ENCODE data around the gene NOX3.
"Not testable (repeated sequence)": the region's sequence is repeated elsewhere in the genome, so short reads cannot be mapped to it uniquely, and the experiment has no call there.

NOX3 gene

DNA sequence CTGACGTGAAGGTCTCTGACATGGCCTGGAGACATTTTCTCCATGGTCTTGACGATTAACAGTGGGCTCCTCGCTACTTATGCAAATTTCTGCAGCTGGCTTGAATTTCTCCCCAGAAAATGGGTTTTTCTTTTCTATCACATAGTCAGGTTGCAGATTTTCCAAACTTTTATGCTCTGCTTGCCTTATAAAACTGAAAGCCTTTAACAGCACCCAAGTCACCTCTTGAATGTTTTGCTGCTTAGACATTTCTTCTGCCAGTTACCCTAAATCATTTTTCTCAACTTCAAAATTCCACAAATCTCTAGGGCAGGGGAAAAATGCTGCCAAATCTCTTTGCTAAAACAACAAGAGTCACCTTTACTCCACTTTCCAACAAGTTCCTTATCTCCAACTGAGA lies 12.9 kb upstream of the NOX3 start:
- not testable (repeated sequence) for DNase-seq (ENCODE audit: low read depth in 1 of 2, low spot score in 1 of 2)

DNA sequence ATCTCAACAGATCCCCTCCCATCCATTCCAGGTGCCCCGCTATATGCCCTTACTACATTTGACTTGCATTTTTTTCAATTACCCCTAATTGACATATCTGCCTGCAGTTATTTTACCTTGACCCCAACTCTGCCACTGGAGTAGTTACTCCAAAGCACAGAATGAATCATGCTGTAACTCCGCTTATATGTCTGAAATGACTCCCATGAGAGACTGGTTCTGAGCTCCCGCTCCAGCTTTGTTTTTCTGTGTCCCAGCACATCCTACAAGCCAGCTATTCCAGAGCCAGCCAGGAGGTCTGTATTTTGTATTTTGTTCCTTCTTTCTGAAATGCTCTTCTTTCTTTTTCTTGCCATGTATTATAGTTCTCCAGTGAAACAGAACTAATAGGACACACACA lies 10.9 kb upstream of the NOX3 start:
- DNase-seq (ENCODE audit: low read depth in 1 of 2, low spot score in 1 of 2) = no peak

DNA sequence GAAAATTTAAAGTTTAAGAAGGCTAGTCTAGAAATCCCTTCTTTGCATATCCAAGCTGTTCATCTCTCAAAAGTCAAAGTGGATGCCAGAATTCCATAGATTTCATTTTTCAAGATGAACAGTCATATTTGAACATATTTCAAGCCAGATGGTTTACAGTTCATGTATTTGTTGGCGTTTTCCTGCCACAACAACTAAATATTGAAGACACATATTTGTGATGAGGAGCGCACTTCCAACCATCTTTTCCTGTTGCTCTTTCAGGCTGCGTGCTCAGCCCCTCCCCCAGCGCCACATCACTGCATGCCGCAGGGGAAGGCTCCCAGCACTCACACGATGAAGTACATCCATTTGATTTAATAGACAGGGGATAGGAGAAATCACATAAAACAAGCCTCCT lies 5.9 kb upstream of the NOX3 start:
- no peak for DNase-seq (ENCODE audit: low read depth in 1 of 2, low spot score in 1 of 2)

DNA sequence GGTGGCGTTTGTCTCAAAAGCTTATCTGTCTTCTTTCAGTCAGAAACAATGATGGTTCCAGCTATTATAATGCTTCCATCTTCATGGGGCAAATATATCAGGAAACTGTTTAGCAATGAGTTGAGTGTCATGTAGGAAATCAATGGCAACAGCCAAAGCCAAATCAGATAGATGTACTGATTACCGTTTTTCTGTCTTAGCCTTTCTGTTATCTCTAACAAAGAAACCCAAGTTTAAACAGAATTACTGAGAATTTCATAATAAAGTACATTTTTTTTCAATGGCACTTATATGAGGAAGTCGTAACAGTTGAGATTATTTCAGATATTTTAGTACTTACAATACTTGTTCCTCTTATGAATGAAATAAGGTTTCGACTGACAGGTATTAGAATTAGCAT lies 1.2 kb downstream of the NOX3 start:
- no peak for DNase-seq (ENCODE audit: low read depth in 1 of 2, low spot score in 1 of 2)

DNA sequence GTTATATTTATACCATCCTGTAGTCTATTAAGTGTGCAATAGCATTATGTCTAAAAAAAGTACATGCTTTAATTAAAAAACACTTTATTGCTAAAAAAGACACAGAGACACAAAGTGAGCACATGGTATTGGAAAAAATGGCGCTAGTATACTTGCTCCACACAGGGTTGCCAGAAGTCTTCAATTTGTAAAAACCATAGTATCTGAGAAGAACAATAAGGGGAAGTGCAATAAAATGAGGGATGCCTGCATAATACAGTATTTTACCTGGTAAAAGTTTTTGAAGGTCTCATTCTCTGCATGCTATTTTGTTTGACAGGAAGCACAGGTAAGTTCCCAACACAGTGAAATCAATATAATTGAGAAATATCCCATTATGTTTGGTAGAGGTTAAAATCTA lies 1.6 kb downstream of the NOX3 start:
- DNase-seq (ENCODE audit: low read depth in 1 of 2, low spot score in 1 of 2) = no peak

DNA sequence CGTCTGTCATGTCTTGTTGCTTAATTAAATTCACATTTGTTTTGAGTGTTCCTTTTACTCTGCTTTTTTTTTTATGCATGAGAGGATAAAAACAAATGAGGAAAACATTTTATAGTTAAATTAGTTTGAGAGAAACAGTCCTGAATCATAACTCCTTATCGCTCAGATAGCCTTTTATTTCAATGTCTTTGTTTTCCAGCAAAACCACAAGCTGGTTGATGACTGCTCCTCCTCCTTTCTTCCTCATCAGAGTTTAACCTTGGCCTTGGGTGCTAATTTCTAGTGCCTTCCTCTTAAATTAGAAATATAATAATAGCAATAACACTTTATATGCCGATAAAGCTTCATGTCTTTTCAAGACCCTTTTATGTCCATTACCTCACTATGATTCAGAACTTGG lies 3.1 kb downstream of the NOX3 start:
- DNase-seq (ENCODE audit: low read depth in 1 of 2, low spot score in 1 of 2) = no peak

DNA sequence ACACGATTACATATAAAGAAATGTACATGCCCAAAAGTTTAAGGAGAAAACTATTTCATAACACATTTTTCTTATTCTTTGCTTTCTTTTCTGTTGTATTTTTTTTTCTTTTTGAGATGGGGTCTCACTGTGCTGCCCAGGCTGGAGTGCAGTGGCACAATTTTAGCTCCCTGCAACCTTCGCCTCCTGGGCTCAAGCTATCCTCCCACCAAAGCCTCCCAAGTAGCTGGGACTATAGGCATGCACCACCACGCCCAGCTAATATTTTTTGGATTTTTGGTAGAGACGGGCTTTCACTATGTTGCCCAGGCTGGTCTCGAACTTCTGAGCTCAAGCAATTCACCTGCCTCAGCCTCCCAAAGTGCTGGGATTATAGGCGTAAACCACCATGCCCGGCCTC lies 4.1 kb downstream of the NOX3 start:
- DNase-seq (ENCODE audit: low read depth in 1 of 2, low spot score in 1 of 2) = not testable (repeated sequence)

DNA sequence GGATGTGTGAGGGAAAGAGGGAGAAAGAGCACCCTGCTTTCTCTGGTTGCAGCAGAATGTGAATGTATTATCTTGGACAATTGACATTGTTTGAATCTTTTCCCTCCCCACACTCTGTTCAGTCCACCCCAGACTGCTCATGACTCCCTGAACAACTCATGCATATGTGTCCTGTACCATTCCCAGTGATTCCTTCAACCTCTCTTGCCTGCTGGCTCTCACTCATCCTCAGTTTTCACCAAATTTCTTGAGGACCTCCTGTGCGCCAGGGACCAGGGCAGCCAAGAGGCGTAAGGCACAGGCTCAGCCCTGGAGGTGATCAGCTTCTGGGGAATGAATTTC lies 5.4 kb downstream of the NOX3 start:
- no peak for DNase-seq (ENCODE audit: low read depth in 1 of 2, low spot score in 1 of 2)

DNA sequence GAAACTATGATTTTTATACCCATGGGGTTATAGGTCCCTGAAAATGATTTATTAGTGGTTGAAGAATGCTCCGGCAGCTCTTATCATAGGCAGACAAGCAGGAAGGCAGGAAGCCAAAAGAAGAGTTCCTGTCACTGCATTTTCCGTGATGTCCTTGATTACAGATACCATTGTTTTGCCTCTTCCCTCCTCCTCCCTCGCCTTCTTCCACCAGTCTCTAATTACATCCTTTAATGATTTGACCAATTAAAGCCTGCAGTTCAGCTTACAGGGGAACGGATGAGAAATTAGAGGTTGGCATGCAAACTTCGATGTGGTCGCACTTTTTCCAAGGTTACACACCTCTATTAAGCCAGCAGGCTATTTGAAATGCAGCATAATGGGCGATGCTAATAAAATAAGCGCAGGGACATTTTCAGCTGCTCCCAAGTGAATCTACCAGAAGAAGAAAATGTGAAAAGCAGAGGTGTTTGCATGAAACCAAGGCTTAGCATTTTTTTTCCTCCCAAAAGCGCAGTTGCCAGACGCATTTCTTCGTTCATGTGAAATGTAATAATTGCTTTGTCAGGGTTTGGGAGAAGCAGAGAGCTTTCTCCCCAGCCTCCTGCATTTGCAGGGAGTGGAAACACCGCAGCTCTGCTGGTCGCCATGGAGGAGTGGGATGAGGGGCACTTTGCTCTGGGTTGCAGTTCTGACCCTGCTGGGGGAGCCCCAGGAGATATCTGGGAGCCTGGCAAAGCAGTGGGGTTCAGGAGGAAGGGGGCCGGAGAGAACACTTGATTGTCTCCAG lies 6.0 kb downstream of the NOX3 start:
- DNase-seq (ENCODE audit: low read depth in 1 of 2, low spot score in 1 of 2) = no peak

DNA sequence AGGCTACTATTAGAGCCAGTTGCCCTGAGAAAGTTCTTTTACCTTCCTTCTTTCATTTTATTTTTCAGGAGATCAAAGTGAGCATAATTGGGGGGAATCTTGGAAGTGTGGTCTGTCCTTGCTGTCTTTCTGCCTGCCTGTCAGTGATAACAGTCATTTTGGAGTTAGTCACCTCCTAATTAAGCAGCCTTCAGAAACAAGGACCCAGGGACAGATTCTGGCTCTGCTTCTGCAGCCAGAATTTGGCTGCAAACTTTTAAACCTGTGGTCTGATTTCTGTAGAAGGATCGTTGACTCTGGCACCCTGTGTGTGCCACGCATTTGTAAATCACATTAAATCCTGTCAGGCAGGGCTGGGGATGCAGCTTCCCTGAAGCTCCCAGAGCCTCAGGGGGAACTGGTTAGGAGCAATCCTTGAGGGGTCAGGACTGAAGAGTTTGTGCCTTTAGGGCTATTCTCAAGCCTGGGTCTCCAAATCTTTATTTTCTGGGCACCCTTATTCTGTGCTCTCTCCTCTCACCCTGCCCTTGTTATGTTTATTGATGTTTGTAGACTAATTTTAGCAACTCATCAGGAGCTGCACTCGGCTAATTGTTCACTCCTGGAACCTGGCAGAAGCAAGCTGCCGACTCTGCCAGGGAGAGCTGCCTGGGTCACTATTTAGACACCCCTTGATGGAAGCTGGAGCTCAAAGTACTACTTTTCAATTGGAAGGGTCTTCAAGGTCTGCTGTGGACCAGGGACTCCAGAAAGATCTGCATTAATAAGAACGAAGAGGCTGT lies 6.8 kb downstream of the NOX3 start:
- no peak for DNase-seq (ENCODE audit: low read depth in 1 of 2, low spot score in 1 of 2)

DNA sequence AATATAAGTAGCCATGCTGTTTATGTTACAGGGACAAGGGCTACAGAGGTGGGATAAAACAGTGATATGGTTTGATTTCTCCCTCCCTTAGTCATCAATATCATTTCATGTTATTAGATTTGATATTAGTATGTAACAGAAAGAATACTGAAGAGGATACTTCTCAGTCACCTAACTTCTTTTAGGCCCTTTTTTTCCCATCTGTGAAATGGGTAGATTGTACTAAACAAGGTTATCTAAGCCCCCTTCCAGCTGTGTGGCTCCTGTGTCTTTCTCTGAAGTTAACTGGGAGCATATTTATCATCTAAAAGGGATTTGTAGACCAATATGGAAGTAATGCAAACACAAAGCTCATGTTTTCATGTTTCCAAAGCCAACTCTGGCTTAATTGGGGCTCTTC lies 7.7 kb downstream of the NOX3 start:
- no peak for DNase-seq (ENCODE audit: low read depth in 1 of 2, low spot score in 1 of 2)

DNA sequence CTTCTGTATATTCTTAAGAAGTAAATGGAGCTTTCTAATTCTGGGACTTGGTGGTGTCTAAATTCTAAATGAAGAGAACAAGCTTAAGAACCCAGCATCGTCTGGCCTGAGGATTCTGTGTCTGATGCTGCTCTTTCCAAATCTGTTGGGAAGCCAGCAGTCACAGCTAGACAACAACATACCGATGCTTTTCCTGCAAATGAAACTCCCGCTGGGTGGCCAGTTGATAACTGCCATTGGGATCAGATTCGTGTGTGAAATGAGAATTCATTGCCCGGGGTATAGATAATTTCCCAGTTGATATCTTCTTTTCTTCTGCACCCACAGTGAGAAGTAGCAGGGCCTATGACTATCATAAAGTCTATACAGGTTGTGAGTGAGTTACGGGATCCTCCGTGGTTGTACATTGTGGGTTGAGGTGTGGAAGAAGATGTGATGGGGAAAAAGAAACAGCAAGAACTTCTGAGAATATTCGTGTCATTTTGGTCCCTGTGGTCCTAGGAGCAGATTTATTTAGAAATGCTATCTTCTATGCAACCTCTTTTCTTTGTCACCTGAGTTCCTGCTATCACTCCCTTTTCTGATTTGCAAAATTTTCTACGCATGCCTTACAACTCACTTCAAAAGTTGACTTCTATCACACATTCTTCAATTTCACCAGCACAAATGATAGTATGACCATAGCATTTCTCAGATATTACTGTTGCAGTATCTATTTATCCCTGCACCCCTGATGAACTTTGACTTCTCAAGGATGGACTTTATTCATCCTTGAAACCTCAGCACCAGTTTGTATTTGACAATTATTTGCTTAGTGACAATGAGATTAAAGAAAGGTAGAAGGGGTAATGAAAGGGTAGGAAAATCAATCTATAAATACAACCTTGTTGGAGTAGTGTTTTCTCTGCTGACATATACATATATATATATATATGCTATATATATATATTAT lies 10.4 kb downstream of the NOX3 start:
- DNase-seq (ENCODE audit: low read depth in 1 of 2, low spot score in 1 of 2) = no peak

DNA sequence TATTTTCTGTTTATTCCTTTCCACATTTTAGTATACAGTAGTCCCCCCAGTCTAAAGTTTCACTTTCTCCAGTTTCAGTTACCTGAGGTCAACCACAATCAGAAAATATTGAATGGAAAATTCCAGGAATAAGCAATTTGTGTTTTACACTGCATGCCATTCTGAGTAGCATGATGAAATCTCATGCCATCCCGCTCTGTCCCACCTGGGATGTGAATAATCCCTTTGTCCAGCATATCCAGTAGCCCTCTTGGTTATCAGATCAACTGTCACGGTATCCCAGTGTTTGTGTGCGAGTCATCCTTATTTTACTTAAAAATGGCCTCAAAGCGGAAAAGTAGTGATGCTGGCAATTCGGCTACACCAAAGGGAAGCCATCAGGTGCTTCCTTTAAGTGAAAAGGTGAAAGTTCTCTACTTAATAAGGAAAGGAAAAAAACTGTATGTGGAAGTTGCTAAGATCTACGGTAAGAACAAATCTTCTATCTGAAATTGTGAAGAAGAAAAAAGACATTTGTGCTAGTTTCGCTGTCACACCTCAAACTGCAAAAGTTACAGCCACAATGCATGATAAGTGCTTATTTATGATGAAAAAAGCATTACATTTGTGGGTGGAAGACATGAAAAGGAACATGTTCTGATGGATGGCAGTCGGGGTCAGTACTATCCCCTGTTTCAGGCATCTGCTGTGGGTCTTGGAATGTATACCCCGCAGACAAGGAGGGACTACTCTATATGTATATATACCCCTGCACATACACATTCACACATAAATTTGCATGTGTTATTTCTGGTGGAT lies 11.3 kb downstream of the NOX3 start:
- DNase-seq (ENCODE audit: low read depth in 1 of 2, low spot score in 1 of 2) = no peak

DNA sequence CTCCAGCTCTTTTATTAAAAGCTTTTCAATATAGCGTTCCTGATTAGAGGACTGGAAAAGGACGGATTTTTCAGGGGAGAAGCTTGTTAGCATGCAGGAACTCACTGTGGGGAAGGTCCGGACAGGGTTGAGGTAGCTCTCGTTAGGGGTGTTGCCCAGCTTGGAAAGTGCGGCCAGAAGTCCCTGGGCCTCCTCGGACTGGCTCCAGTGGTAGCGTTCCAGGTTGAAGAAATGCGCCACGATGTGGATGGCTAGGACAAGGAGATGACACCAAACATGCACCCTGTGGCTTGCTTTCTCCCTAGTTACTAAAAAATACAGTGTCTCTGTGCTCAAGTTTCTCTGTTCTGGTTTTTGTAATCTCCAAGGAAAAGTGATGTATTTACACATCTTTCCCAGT lies 12.5 kb downstream of the NOX3 start:
- no peak for DNase-seq (ENCODE audit: low read depth in 1 of 2, low spot score in 1 of 2)

DNA sequence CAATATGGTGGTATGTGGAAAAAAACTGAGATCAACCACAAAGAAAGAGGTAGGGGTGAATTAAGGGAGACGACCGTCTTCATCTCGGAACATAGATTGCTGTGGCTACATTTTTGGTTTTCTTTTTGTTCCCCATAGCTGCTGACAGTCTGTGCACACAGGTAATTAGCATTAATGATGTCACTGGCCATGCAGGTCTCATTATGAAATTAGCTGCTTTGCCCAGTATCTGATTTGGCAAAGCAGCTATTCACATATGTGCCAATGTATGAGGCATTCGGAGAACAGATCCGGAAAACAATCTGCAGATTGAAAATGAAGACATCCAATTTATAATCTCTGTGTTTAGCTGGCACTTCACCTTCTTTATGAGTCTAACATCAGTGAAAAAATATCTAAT lies 13.1 kb downstream of the NOX3 start:
- no peak for DNase-seq (ENCODE audit: low read depth in 1 of 2, low spot score in 1 of 2)

DNA sequence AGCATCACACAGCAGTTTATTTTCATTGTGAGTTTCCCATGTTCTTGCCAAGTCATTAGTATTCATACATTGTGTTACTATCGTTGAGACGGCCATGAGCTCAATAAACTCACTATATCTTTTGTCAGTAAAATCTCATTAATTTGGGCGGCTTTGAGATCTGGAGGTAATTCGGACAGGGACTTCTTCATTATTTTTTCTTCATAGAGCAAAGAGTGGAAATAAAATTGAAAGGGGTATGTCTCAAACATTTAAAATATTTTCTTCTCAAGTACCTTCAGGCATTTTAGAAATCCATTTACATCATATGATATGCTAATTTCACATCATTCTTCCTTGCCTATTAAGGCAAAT lies 14.6 kb downstream of the NOX3 start:
- no peak for DNase-seq (ENCODE audit: low read depth in 1 of 2, low spot score in 1 of 2)

DNA sequence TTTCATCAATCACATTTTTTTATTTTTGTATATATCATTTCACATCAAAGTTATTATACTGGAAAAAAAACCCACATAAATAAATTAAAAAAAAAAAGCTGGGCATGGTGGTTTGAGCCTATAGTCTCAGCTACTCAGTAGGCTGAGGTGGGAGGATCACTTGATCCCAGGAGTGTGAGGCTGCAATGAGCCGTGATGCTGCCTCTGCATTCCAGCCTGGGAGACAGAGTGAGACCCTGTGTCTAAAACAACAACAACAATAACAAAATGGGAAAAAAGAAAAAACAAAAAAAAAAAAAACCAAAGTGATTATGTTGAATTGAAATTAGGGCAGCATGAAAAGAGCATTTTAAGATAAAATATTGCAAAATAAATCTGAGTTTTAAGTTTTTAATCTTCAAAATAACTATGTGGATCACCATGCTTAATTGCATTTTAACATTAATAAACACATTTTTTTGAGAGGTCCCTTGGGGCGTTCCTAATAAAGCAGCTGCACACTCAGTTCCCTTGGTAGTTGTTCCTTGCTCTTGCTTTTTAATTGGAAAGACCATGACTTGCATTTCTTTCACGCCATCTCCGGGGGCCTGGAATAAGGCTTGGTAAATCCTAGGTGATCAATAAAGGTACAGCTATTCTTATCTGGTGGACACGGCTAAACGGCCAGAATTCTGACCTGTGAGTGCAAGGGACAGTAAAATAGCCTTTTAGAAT lies 15.1 kb downstream of the NOX3 start:
- DNase-seq (ENCODE audit: low read depth in 1 of 2, low spot score in 1 of 2) = no peak

DNA sequence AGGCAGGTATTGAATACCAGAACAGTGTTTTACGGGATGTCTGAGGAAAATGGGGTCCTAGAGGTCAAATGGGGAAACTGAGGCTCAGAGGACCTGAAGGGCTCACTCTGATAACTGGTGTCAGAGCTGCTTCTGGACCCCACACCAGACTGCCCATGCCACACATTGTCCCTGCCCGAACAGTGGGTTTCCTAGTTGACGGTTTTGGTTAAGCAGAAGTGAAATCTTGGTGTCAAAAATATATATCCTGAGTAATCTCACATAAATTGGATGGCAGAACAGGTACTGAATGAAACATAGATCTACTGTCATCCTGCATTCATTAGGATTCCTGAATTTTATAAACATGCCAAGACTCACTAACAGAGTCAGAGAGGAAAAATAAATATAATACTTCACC lies 16.3 kb downstream of the NOX3 start:
- DNase-seq (ENCODE audit: low read depth in 1 of 2, low spot score in 1 of 2) = no peak

DNA sequence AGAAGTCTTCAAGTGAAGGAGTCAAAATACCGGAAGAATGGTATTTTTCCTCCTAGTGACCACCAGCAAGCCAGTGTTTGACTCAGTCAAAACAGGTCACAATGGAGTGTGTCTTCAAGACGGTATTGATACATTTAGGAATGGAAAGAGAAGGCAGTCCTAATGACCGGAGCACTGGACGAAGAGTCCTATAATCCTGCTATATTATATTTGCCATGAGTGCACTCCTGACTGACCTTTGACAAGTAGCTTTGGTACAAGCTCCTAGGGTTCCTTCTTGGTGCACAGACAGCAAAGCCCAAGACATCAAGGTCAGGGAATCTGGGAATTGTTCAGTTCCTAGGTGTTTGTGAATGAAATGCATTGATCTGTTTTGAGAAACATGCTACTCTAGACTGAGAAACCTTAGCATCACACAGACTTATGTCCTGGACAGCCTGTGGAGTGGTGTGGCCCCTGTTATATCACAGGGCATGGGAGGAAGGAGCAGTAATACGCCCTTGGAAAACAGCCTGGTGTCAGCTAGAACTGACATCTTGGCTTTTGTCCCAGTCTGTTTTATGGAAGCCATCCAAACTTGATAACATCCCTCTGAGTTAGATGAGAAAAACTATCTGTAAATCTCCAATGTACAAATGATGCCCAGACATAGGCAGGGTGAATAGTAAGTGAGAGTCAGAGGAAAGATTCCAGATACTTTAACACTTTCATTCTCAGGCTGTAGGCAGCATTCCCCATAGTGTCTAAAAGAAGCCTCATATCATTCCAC lies 18.5 kb downstream of the NOX3 start:
- no peak for DNase-seq (ENCODE audit: low read depth in 1 of 2, low spot score in 1 of 2)

All from stimulated activated CD4-positive, alpha-beta T cell treated with anti-CD3 and anti-CD28 coated beads, Interleukin-15, amount 100 ng/mL, for 1 hour (primary cell).